ENCODE results near the gene DDX20. TPM values are rescaled to one million over a fixed set of nuclear protein-coding genes. Genes with fewer than 3 reads are reported as not detected.

The DDX20 gene
- total RNA-seq, 1 donor = 30.7 TPM

DNA sequence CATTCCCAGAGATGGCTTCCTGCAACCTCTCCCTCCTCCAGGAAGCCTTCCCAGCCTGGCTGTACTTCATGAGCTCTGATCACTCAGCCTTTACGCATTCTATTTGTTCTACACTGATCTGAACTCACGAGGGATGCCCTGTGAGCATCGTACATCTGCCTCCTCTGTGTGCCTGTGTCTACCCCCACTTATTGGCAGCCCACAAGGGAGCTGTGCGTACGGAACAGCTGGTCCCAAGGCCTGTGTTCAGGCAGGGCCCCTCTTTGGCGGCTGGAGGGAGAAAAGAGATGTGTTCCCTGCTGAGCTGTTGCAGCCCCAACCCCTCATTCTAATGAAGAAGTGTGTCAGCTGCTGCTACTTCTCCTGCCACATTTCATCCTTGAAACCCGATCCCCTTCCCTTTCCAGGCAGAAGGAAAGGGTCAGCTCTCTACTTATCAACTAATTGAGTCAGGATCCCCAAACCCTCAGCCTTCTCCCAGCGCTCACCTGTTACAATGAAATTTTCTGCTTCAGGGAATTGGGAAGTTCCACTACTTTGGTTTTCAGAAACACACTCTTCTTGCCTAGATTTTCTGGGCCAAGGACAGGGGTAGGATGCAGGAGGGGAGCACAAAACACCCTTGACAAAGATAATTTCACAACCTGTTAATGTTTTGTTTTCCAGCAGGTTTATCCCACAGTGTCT is 19.7 kb upstream of the DDX20 start:
- TF ChIP-seq, protein P1, sequence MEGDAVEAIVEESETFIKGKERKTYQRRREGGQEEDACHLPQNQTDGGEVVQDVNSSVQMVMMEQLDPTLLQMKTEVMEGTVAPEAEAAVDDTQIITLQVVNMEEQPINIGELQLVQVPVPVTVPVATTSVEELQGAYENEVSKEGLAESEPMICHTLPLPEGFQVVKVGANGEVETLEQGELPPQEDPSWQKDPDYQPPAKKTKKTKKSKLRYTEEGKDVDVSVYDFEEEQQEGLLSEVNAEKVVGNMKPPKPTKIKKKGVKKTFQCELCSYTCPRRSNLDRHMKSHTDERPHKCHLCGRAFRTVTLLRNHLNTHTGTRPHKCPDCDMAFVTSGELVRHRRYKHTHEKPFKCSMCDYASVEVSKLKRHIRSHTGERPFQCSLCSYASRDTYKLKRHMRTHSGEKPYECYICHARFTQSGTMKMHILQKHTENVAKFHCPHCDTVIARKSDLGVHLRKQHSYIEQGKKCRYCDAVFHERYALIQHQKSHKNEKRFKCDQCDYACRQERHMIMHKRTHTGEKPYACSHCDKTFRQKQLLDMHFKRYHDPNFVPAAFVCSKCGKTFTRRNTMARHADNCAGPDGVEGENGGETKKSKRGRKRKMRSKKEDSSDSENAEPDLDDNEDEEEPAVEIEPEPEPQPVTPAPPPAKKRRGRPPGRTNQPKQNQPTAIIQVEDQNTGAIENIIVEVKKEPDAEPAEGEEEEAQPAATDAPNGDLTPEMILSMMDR (IDR thresholded peaks at IDR 0.05; ENCODE audit: insufficient read depth, low read depth, low read length) = no peak
- no peak overlapping the region for H3K4me3 ChIP-seq (ENCODE audit: low read depth, low read length)
- DNase-seq (ENCODE audit: low read depth) = peak; percentile 35

DNA sequence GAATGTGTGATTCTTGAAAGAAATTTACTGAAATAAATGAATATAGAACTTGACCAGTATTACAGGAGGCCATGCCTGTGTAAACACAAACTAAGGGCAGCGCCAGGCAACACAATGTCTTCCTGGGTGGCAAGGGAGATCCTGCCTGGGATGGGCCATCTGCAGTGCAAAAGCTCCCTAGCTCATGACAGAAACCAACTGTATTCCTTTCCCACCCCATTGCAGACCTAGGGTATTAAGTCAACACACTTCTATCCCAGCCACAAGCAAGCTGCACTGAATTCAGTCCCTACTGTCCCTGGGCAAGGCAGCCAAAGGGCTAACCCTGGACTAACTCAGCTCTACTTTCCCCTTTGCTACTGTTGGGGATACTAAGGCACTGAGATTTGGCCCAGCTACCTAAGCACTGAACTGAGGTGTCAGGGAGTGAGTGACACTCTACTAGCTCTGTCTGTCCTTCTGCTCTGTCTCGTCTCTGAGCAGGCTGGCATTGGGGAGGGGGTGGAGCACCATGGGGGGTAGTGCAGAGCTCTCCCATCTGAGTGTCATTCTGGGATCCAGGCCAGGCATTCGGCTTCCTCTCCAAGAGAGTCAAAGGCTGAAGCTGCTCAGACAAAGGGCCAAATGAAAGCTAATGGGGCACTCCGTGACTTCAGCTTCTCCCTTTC is 19.0 kb upstream of the DDX20 start:
- DNase-seq (ENCODE audit: low read depth) = no peak
- TF ChIP-seq, protein P1 (IDR thresholded peaks at IDR 0.05; ENCODE audit: insufficient read depth, low read depth, low read length) = no peak
- no peak overlapping the region for H3K4me3 ChIP-seq (ENCODE audit: low read depth, low read length)

DNA sequence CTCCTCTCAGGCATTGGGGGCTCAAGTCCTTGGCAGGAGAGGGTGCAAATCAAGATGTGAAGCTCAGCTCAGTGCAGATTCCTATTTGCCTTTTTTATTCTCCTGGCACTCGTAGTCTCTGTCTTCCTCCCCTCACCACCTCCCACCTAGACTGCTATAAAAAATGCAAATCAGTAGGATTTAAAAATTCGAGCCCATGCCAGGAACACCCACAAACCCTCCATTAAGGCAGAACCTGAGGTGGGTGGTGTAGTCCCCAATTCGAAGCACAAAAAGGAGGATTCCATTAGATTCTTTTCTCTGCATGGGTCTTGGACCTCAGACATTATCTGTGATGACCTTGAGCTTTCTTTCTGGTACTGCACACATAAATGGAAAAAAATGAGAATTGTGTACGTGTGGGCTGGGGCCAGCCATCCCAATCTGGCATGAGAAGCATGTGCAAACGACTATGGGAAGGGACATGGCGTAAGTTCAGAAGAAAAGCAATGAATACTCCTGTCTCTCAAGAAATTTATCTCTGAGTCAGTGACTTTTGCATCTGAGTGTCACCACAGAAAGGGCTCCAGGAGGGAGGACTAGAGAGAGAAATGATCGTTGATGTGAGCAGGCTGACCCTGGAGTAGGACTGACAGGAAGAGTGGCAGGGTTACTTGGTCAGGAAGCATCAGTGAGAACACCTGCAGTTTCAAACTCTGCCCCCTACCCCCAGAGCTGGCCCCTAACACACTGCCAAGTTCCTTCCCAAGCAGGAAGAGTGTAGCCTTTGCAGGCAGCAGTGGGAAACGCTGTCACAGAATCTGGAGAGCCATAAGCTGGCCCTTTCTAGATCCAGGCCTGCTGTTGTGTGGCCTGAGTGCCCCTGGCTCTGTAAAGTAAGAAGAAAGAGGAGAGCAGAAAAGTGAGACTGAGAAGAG is 18.2 kb upstream of the DDX20 start:
- DNase-seq (ENCODE audit: low read depth) = no peak
- TF ChIP-seq, protein P1 (IDR thresholded peaks at IDR 0.05; ENCODE audit: insufficient read depth, low read depth, low read length) = no peak
- H3K4me3 ChIP-seq (ENCODE audit: low read depth, low read length) = peak overlapping the region; percentile 78

DNA sequence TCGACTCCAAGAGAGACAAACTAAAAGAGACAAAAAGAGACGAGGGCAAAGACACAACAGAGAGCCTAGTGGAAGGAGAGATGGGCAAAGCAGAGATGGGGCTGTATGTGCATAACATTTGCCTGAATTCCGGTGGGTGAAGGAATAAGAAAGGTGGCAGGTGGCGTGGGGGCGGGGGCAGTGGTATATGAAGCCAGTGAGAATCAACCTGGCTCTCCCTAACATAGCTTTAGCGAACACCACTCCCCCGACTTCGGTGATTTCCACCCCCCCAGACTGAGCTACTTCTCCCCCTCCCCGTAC is 17.6 kb upstream of the DDX20 start:
- TF ChIP-seq, protein P1 (IDR thresholded peaks at IDR 0.05; ENCODE audit: insufficient read depth, low read depth, low read length) = no peak
- peak overlapping the region; percentile 78 for H3K4me3 ChIP-seq (ENCODE audit: low read depth, low read length)

DNA sequence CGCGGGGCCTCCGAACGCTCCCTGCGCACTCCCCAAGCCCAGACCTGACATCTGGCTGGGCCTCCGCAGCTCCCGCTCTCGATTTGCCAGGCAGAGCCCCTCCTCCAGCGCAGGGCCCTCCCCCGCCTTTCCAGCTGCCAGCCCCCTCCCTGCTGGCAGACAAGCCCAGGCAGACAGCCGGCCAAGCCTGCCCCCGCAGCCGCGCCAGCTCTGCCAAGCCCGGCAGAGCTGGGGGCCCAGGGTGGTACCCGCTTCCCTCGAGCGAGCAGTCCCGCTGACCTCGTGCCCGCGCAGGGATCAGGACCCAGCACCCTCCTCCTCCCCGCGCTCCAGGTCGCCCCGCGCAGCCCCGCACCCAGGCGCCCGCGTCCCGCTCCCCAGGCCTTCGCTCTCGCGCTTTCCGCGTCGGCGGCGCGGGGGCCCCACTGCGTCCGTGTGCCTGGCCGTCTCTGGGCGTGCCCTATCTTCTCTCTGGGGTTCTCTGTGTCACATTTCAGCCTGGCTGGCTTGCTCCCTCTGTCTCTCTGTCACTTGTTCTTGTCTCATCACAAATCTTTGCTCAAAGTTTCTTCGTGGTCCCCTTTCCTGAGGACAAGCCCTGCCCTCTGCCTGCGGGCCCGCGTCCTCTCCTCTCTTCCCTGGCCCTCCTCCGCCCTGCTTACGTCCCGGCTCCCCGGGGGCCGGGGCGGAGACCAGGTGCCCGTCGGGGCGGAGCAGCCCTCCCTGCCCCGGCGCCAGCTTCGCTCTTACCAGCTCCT is 17.1 kb upstream of the DDX20 start:
- DNase-seq (ENCODE audit: low read depth) = peak; percentile 76
- TF ChIP-seq, protein P1 (IDR thresholded peaks at IDR 0.05; ENCODE audit: insufficient read depth, low read depth, low read length) = no peak
- peak overlapping the region; percentile 78 for H3K4me3 ChIP-seq (ENCODE audit: low read depth, low read length)

More for the DNA sequence above, 17.6 kb upstream of the DDX20 start:
- no peak for DNase-seq (ENCODE audit: low read depth)

DNA sequence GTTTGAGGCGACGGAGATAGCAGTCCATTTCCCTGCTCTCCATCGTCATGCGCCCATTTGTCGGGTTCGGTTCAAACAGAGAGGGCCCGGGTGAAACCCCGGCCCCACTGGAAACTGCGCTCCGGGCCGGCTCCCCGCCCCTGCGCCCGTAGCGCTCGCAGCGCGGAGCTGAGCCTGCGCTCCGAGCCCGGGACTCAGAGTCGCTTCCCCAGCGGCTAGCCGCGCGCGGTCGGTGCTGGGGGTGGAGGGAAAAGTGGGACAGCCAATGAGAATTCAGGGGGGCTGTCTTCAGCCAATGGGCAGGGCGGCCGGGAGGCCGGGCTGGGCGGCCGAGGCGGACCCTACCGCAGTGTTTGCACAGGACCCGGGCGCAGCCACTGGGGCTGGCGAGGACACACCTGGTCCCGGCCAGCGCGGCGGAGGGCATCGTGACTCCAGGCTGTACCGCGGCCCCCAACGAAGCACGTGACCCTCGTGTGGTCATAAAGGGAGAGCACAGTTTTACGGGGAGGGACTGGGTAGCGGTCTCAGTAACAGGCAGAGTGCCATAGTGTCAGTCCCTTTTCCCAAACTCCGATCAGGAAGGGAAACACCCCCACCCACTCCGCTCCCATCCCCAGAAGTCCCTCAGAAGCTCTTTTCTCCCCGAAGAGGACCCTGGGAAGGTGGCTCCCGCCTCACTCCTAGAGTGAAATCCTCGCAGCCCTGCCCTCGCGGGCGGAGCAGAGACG is 16.3 kb upstream of the DDX20 start, which contains the start of gene INKA2:
INKA2 (minus strand) TSS at position 202 of the 731 bp plus-strand sequence; CDS start at position 49, 153 bp downstream.
- peak; percentile 91 for DNase-seq (ENCODE audit: low read depth)
- TF ChIP-seq, protein P1 (IDR thresholded peaks at IDR 0.05; ENCODE audit: insufficient read depth, low read depth, low read length) = no peak
- peak within 1 kb of the TSS; percentile 78 for H3K4me3 ChIP-seq (ENCODE audit: low read depth, low read length)

Data from fibroblast of villous mesenchyme (primary cell).